IPS-18c (cell line): Measurements from ENCODE around the gene ACACA.
A peak's percentile ranks its signal among the peaks of the same experiment; 100 is the strongest.
"Not testable (repeated sequence)": the region's sequence is repeated elsewhere in the genome, so short reads cannot be mapped to it uniquely, and the experiment has no call there.

Source experiments
- H3K4me3 ChIP-seq: 2 replicates; pipeline ENCODE4 v1.7.0; 2013; ENCODE audit warnings: low read depth, mild to moderate bottlenecking, low read length, moderate library complexity; ENCODE audit not compliant: insufficient read depth
- H3K9me3 ChIP-seq: one replicate; pipeline ENCODE4 v1.6.1; 2013; ENCODE audit warnings: mild to moderate bottlenecking, low read length, moderate library complexity; ENCODE audit not compliant: control insufficient read depth, insufficient read depth

The ACACA gene

DNA sequence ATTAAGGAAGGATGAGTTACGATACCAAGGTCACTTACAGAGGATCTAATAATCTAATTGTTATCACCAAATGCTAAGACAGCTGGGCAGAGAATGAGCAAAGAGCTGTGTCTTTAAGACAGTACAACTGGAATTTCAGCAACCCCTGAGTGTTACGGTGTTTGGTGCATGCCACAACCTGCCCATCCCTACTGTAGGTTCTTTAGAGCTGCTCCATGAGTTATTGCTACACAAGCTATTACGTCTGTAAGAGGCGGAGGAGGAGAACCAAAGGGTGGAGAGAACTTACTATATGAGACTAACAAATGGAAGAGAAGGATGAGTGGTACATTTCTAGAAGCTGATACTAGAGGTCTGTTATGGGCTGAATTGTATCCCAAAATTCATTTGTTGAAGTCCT is 45.1 kb downstream of the ACACA start:
- H3K4me3 ChIP-seq = no peak overlapping the region
- H3K9me3 ChIP-seq = peaks cover 2% of the 10 kb centered on the region

DNA sequence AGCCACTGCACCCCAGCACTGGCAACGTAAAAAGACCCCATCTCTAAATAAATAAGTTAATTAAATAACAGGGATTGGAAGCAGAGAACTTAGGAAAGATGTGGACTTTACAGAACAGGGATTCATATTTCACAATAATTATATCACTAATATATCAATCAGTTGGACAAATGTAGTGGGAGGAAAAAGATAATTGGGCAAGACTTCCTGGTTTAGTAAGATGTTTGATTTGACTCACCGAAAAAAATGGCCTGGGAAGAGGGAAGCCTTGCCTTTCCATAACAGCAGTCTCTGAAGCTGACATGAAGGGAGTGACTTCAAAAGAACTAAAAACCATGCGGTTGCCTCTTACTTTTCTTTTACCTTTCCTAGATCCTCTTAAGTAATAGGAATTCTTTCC is 46.0 kb downstream of the ACACA start:
- Histone ChIP-seq H3K4me3 (no peak overlapping the region), H3K9me3 (peaks cover 2% of the 10 kb centered on the region)

- peaks cover 2% of the 10 kb centered on the region for H3K9me3 ChIP-seq
- peak overlapping the region; percentile 17; the same call in 1 of the 2 replicates for H3K4me3 ChIP-seq
Measured at GRCh38 chr17:37359682-37360188, 46.9 kb downstream of the ACACA start.

- H3K4me3 ChIP-seq = peak overlapping the region; percentile 82
- H3K9me3 ChIP-seq = peaks cover 2% of the 10 kb centered on the region
Measured at GRCh38 chr17:37358830-37359681, 47.6 kb downstream of the ACACA start.

- Histone ChIP-seq H3K4me3 (peak overlapping the region; percentile 82), H3K9me3 (peaks cover 2% of the 10 kb centered on the region)
Measured at GRCh38 chr17:37358098-37358829, 48.4 kb downstream of the ACACA start.

DNA sequence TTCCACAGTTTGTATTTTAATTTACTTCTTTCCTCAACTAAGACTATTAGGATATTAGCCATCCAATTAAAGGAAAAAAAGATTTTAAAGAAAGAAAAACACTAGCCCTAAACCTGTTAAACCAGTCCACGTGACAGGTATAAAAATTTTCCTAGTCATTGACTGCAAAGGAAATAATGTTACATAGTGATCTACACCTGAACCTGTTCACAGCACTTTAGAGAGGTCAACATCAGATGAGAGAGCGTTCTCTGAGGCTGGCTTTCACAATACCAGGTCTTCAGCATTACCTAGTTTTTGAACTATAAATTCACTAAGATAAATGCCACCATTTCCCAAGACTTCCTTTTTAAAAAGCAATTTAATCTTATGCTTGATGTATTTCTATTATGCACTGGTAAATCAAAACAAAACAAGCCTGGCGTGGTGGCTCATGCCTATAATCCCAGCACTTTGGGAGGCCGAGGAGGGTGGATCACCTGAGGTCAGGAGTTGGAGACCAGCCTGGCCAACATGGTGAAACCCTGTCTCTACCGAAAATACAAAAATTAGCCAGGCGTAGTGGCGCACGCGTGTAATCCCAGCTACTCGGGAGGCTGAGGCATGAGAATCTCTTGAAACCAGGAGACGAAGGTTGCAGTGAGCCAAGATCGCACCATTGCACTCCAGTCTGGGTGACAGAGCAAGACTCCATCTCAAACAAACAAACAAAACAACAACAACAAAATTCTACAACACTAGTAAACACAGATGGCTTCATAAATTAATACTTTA is 49.7 kb downstream of the ACACA start:
- not testable (repeated sequence) for H3K9me3 ChIP-seq, H3K4me3 ChIP-seq

DNA sequence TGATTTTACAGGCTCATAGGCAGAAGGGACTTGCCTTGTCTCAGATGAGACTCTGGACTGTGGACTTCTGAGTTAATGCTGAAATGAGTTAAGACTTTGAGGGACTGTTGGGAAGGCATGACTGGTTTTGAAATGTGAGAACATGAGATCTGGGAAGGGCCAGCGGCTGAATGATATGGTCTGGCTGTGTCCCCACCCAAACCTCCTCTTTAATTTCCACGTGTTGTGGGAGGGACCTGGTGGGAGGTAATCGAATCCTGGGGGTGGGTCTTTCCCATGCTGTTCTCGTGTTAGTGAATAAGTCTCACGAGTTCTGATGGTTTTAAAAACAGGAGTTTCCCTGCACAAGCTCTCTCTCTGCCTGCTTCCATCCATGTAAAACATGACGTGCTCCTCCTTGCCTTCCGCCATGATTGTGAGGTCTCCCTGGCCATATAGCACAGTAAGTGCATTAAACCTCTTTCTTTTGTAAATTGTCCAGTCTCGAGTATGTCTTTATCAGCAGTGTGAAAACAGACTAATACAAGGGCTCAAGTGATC is 59.7 kb downstream of the ACACA start:
- H3K4me3 ChIP-seq, H3K9me3 ChIP-seq: not testable (repeated sequence)

DNA sequence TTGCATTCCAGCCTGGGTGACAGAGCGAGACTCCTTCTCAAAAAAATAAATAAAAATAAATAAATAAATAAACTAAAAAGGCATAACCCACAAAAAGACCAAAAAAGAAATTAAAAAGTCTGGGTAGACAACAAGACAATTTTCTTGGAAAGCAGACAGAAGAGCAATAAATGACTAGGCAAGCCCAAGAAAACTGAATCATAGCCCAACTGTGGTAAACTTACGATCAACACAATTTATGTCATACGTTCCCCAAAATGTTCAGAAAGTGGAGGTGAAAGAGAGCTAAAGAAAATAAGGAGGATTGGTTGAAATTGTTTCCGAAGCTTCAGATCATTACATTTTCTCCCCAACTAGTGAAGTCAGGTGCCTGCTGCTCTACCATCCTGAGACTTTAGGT is 62.1 kb downstream of the ACACA start:
- Histone ChIP-seq H3K9me3 (peaks cover 8% of the 10 kb centered on the region), H3K4me3 (no peak overlapping the region)

DNA sequence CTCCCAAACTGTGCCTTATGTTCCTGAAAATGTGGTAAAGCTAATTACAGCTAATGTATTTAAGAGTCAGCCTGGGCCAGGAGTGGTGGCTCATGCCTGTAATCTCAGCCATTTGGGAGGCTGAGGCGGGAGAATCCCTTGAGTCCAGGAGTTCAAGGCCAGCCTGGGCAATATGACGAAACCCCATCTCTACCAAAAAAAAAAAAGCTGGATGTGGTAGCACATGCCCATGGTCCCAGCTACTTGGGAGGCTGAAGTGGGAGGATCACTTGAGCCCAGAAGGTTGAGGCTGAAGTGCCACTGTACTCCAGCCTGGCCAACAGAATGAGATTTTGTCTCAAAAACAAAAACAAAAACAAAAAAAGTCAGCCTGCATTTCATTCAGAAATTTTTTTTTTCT is 64.0 kb downstream of the ACACA start:
- Histone ChIP-seq H3K9me3 (peaks cover 5% of the 10 kb centered on the region), H3K4me3 (no peak overlapping the region)

GRCh38 chr17:37340804-37341203 is 65.8 kb downstream of the ACACA start:
- H3K9me3 ChIP-seq = no peaks in the 10 kb centered on the region
- no peak overlapping the region for H3K4me3 ChIP-seq

- Histone ChIP-seq H3K4me3 (no peak overlapping the region), H3K9me3 (no peaks in the 10 kb centered on the region)
Measured at GRCh38 chr17:37339321-37339720, 67.3 kb downstream of the ACACA start.

GRCh38 chr17:37338847-37339246 is 67.8 kb downstream of the ACACA start:
- Histone ChIP-seq H3K9me3 (no peaks in the 10 kb centered on the region), H3K4me3 (no peak overlapping the region)

GRCh38 chr17:37327341-37328090 is 79.1 kb downstream of the ACACA start:
- no peak overlapping the region for H3K4me3 ChIP-seq
- H3K9me3 ChIP-seq = no peaks in the 10 kb centered on the region

- H3K9me3 ChIP-seq = no peaks in the 10 kb centered on the region
Measured at GRCh38 chr17:37322826-37323561, 83.6 kb downstream of the ACACA start.

GRCh38 chr17:37322106-37322505 is 84.5 kb downstream of the ACACA start:
- H3K4me3 ChIP-seq = no peak overlapping the region
- H3K9me3 ChIP-seq = no peaks in the 10 kb centered on the region

More at GRCh38 chr17:37322826-37323561, 83.6 kb downstream of the ACACA start:
- H3K4me3 ChIP-seq = no peak overlapping the region
